Neural cell (in vitro differentiated cells): Measurements from ENCODE around the gene KMT5B. TPM values are rescaled to one million over a fixed set of nuclear protein-coding genes. Genes with fewer than 3 reads are reported as not detected.

Source experiments
- H2AFZ ChIP-seq: fragments of 200-600, 300-800 bp; sonication (generic), shearing (Covaris generic); 2 replicates; pipeline ENCODE4 v1.6.0; 2014; ENCODE audit warnings: low read depth, mild to moderate bottlenecking, antibody characterized with exemption, low read length, moderate library complexity
- H3F3A ChIP-seq: fragments of 200-600 bp; shearing (Covaris generic); 2 replicates; pipeline ENCODE4 v1.6.1; 2016; ENCODE audit warnings: mild to moderate bottlenecking, moderate library complexity, mixed read lengths, antibody characterized with exemption, low read length; ENCODE audit not compliant: insufficient read depth, poor library complexity, severe bottlenecking
- H3K27ac ChIP-seq: fragments of 200-600, 300-800 bp; sonication (generic), shearing (Covaris generic); 2 replicates; pipeline ENCODE4 v1.5.1; 2014; ENCODE audit warnings: mild to moderate bottlenecking, low read length, moderate library complexity
- H3K27me3 ChIP-seq: fragments of 300-800, 200-600 bp; sonication (generic), shearing (Covaris generic); 2 replicates; pipeline ENCODE4 v1.6.0; 2014; ENCODE audit warnings: mild to moderate bottlenecking, low read depth, low read length, moderate library complexity; ENCODE audit not compliant: insufficient read depth
- H3K36me3 ChIP-seq: fragments of 300-800, 200-600 bp; sonication (generic), shearing (Covaris generic); 2 replicates; pipeline ENCODE4 v1.5.1; 2014; ENCODE audit warnings: mild to moderate bottlenecking, antibody characterized with exemption, low read length, moderate library complexity; ENCODE audit not compliant: insufficient read depth
- H3K4me2 ChIP-seq: fragments of 300-800, 200-600 bp; sonication (generic), shearing (Covaris generic); 2 replicates; pipeline ENCODE4 v1.6.0; 2014; ENCODE audit warnings: mild to moderate bottlenecking, low read length
- H3K4me3 ChIP-seq: fragments of 300-800, 200-600 bp; sonication (generic), shearing (Covaris generic); 2 replicates; pipeline ENCODE4 v1.5.1; 2014; ENCODE audit warnings: mild to moderate bottlenecking, low read length, moderate library complexity
- H3K79me2 ChIP-seq: fragments of 200-600 bp; shearing (Covaris generic); replicated peaks from 2 replicates; pipeline ENCODE4 v1.6.0; 2014; ENCODE audit warnings: mild to moderate bottlenecking, low read length, moderate library complexity; ENCODE audit not compliant: insufficient read depth
- H3K9ac ChIP-seq: fragments of 300-800, 200-600 bp; sonication (generic), shearing (Covaris generic); 2 replicates; pipeline ENCODE4 v1.6.1; 2016; ENCODE audit warnings: mild to moderate bottlenecking, low read length, mixed read lengths
- H3K9me2 ChIP-seq: fragments of 200-600 bp; shearing (Covaris generic); 2 replicates; pipeline ENCODE4 v1.6.1; 2016; ENCODE audit warnings: mild to moderate bottlenecking, low read length, mixed read lengths; ENCODE audit not compliant: insufficient read depth
- H3K9me3 ChIP-seq: fragments of 200-600, 300-800 bp; sonication (generic), shearing (Covaris generic); 2 replicates; pipeline ENCODE4 v1.6.1; 2016; ENCODE audit warnings: mild to moderate bottlenecking, mixed run types, low read length, moderate library complexity, mixed read lengths
- H4K20me1 ChIP-seq: fragments of 200-600 bp; shearing (Covaris generic); 2 replicates; pipeline ENCODE4 v1.6.1; 2016; ENCODE audit warnings: mild to moderate bottlenecking, mixed run types; ENCODE audit not compliant: insufficient read depth
- CTCF ChIP-seq: fragments of 450-650 bp; IDR thresholded peaks from 2 replicates; pipeline ENCODE4 v1.5.1; 2014; ENCODE audit warnings: antibody characterized with exemption, mild to moderate bottlenecking, moderate library complexity; ENCODE audit not compliant: poor library complexity, severe bottlenecking
- EP300 ChIP-seq: fragments of 450-650 bp; conservative IDR thresholded peaks from 2 replicates; pipeline ENCODE4 v1.6.1; 2014; ENCODE audit warnings: antibody characterized with exemption, mild to moderate bottlenecking, moderate library complexity; ENCODE audit not compliant: poor library complexity, severe bottlenecking
- EZH2 ChIP-seq: fragments of 200-600, 300-800 bp; shearing (Covaris generic), sonication (generic); IDR thresholded peaks from 2 replicates; pipeline ENCODE4 v1.6.1; 2014; ENCODE audit warnings: antibody characterized with exemption, low read length, borderline replicate concordance, mild to moderate bottlenecking; ENCODE audit not compliant: insufficient read depth, poor library complexity, severe bottlenecking
- MXI1 ChIP-seq: fragments of 450-650 bp; conservative IDR thresholded peaks from 2 replicates; pipeline ENCODE4 v1.6.1; 2014; ENCODE audit warnings: antibody characterized with exemption, mild to moderate bottlenecking; ENCODE audit not compliant: poor library complexity, severe bottlenecking
- POLR2AphosphoS5 ChIP-seq: IDR thresholded peaks from 2 replicates; pipeline ENCODE4 v1.6.1; 2012
- RAD21 ChIP-seq: fragments of 450-650 bp; conservative IDR thresholded peaks from 2 replicates; pipeline ENCODE4 v1.6.1; 2014; ENCODE audit warnings: antibody characterized with exemption, mild to moderate bottlenecking, moderate library complexity
- REST ChIP-seq: IDR thresholded peaks from 2 replicates; pipeline ENCODE4 v1.6.1; 2012; ENCODE audit warnings: borderline replicate concordance
- SMC3 ChIP-seq: fragments of 450-650 bp; conservative IDR thresholded peaks from 2 replicates; pipeline ENCODE4 v1.6.1; 2014; ENCODE audit warnings: antibody characterized with exemption, mild to moderate bottlenecking, moderate library complexity; ENCODE audit not compliant: poor library complexity
- TAF1 ChIP-seq: IDR thresholded peaks from 2 replicates; pipeline ENCODE4 v1.6.1; 2012; ENCODE audit warnings: low read depth
- polyA plus RNA-seq: library from polyadenylated mRNA; depleted of rRNA; stranded (reverse); fragments of >200 nt; gene quantifications from 2 replicates; pipeline ENCODE4 v1.2.3, GENCODE V29; 2014

KMT5B gene
- polyA plus RNA-seq, 1 donor from 2014 or later: 107 TPM

- TF ChIP-seq EZH2 (no peak), SMC3 (no peak)
- no peaks in the 10 kb centered on the region for H3F3A ChIP-seq
- no peaks in the 10 kb centered on the region for H3K36me3 ChIP-seq
- no peak overlapping the region for H3K27ac ChIP-seq
- no peak overlapping the region for H3K4me2 ChIP-seq
- H3K9me2 ChIP-seq: no peaks in the 10 kb centered on the region
- peaks cover 70% of the 10 kb centered on the region for H4K20me1 ChIP-seq
- H3K9ac ChIP-seq: no peak overlapping the region
- peaks cover 100% of the 10 kb centered on the region for H3K79me2 ChIP-seq
- H3K4me3 ChIP-seq: no peak overlapping the region
- no peak overlapping the region for H2AFZ ChIP-seq
- H3K9me3 ChIP-seq: no peaks in the 10 kb centered on the region
- H3K27me3 ChIP-seq: no peaks in the 10 kb centered on the region
These were observed 18.3 kb downstream of the KMT5B start for GRCh38 chr11:68194675-68195294.

- no peaks in the 10 kb centered on the region for H3K27me3 ChIP-seq
- no peak overlapping the region for H2AFZ ChIP-seq
- no peak overlapping the region for H3K27ac ChIP-seq
- H3K9me2 ChIP-seq: no peaks in the 10 kb centered on the region
- no peaks in the 10 kb centered on the region for H3K36me3 ChIP-seq
- H3K9me3 ChIP-seq: no peaks in the 10 kb centered on the region
- TF ChIP-seq CTCF (no peak), EZH2 (no peak), RAD21 (no peak), TAF1 (no peak), POLR2AphosphoS5 (no peak), REST (no peak), EP300 (no peak), MXI1 (no peak), SMC3 (no peak)
- no peak overlapping the region for H3K4me2 ChIP-seq
- H3K9ac ChIP-seq: no peak overlapping the region
- no peaks in the 10 kb centered on the region for H3F3A ChIP-seq
- H3K79me2 ChIP-seq: peaks cover 99% of the 10 kb centered on the region
- H3K4me3 ChIP-seq: no peak overlapping the region
- peaks cover 70% of the 10 kb centered on the region for H4K20me1 ChIP-seq
These were observed 20.1 kb downstream of the KMT5B start for GRCh38 chr11:68193018-68193417.
